HG03342 (cell line): ENCODE results near the gene NEMP1.
"Not testable (repeated sequence)": the region's sequence is repeated elsewhere in the genome, so short reads cannot be mapped to it uniquely, and the experiment has no call there.

ENCODE experiments used
- ATAC-seq: cut with Tn5 transposase; IDR thresholded peaks from one replicate; pipeline ENCODE4 v1.9.1; 2021; ENCODE audit warnings: mild to moderate bottlenecking, moderate library complexity; ENCODE audit not compliant: unreplicated experiment

The NEMP1 gene

DNA sequence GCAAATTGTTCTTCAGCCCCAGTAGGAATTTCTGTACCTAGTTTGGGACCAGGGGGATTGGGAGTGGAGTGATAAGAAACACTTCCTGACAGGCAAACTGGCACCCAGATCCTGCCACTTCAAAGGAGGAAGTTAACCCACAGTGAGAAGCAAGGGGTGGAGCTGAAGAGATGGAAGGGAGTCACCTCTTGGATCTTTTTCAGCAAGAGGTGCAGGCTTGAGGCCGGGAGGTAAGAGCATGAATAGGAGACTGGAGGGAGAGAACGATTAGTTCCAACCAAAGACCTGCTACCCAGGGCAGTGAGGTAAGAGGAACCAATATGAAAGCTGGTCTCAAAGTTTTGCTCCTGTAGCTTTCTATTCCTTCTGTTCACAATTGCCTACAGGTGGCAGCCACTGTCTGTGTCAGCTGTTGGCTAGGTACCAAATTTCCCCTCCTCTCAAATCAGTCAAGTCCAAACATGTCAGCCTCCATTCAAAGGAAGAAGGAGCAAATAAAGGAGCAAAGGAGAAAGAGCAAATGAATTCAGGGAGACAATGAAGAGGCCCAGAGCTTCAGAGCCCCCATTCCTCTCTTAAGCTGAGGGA lies 47.4 kb downstream of the NEMP1 start:
- ATAC-seq = no peak

GRCh38 chr12:57029457-57029856 lies 49.1 kb downstream of the NEMP1 start:
- ATAC-seq = no peak

DNA sequence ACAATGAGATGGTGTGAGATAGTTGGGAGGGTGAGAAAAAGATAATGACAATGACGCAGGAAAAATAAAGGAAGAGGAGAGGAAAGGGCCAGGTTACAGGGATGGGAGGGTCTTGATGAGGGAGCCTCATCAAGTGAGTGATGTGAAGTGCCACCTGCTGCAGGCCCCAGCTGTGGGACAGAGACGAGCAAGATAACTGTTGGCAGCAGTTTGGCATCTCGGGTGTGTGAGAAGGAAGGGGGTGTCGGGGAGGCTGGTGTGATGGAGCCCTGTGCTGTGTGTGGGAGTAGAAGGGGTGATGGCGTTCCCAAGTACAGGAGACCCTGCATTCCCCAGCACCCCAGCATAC lies 50.8 kb downstream of the NEMP1 start:
- no peak for ATAC-seq

DNA sequence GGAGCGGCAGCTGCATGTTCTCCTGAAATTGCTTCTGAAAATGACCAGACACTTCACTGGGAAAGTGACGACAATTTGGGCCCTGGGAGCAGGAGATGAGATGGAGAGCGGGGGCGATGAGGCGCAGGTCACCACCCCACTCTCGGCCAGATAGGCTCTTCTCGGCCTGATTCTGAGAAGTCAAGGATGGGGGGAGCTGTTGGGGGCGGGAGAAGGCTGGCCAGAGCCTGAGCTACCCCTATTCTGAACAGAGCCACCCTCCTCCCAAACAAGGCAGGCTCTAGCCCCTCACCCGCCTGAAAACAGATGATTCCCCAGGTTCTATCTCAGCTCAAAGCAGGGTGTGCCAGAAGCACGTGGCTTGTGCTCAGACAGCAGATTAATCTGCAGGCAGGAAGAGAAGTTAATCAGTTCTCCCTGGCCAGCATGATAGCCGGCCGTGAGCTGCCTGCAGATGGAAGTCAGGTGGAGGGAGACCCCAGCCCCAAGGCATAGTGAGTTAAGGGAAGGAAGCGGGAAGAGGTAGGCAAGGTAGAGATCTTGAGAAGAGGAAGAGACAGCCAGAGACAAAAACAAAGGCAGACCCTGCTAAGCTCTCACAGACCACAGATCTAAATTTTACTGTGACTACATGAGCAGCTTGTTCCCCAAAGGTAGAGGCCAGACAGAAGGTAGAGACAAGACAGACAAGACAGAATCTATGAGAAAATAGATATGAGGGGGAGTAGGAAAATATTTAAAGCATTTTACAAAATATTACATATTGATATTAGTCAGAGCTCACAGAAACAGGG lies 51.4 kb downstream of the NEMP1 start:
- no peak for ATAC-seq

- no peak for ATAC-seq
Observed at GRCh38 chr12:57025196-57025595, 53.4 kb downstream of the NEMP1 start.

DNA sequence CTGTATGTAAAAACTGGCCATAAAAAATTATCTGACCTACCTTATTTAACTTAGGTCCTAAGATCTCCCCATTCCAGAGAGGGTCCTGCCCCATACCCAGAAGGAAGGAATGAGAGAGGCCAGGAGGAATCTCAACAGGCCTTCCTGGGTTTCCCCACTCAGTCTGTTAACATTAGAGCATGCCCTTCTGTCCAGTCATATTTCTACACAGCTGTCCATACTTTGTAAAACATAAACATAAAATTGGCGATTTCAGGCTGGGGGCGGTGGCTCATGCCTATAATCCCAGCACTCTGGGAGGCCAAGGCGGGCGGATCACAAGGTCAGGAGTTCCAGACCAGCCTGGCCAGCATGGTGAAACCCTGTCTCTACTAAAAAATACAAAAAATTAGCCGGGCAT lies 56.3 kb downstream of the NEMP1 start:
- not testable (repeated sequence) for ATAC-seq

- no peak for ATAC-seq
Observed at GRCh38 chr12:57019983-57020719, 58.4 kb downstream of the NEMP1 start.

DNA sequence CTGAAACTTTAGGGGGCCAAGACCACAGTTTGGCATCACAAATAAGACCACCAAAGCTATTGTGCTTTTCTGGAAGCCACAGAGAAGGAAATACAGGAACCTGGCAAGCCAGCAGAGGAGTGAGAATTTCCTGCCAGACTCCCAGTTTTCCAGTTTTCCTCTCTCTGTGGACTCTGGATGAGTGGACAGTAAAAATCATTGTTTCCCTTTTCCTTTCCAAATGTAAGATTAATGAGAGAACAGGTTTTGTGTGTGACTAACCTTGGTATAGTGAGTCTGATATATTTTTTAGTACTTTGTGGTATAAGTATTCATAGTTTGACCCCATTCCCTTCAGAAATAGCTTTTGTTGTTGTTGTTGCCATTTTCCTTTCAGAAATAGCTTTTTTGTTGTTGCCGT lies 59.7 kb downstream of the NEMP1 start:
- ATAC-seq = no peak

DNA sequence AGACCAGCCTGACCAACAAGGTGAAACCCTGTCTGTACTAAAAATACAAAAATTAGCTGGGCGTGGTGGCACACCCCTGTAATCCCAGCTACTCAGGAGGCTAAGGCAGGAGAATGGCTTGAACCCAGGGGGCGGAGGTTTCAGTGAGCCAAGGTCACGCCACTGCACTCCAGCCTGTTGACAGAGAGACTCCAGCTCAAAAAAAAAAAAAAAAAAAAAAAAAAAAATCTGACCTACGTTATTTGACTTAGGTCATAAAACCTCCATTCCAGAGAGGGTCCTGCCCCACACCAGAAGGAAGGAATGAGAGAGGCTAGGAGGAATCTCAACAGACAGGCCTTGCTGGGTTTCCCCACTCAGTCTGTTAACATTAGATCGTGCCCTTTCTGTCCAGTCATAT lies 60.2 kb downstream of the NEMP1 start:
- ATAC-seq = not testable (repeated sequence)

DNA sequence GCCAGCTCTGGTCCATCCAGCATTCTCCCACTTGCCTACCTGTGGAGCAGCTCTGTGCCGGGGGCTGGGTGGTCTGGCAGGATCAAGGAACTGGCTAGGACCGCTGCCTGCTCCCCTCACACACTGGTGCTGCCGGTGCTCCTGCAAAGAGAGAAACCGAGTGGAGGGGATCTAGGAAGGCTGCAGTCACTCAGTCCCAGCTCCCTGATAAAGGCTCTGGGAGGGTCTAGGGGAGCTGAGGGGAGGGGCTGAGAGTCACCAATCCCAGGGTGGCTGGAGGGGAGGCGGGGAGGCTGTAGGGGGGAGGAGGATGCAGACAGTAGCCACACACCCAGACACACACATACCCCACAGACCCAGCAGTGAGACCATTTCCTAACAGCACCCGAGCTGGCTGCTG lies 62.2 kb downstream of the NEMP1 start, which contains the start of gene TAC3:
Gene TAC3 (minus strand): TSS at position 182 of the 400 bp plus-strand sequence. CDS start 732 bp downstream, outside the sequence.
- no peak for ATAC-seq

DNA sequence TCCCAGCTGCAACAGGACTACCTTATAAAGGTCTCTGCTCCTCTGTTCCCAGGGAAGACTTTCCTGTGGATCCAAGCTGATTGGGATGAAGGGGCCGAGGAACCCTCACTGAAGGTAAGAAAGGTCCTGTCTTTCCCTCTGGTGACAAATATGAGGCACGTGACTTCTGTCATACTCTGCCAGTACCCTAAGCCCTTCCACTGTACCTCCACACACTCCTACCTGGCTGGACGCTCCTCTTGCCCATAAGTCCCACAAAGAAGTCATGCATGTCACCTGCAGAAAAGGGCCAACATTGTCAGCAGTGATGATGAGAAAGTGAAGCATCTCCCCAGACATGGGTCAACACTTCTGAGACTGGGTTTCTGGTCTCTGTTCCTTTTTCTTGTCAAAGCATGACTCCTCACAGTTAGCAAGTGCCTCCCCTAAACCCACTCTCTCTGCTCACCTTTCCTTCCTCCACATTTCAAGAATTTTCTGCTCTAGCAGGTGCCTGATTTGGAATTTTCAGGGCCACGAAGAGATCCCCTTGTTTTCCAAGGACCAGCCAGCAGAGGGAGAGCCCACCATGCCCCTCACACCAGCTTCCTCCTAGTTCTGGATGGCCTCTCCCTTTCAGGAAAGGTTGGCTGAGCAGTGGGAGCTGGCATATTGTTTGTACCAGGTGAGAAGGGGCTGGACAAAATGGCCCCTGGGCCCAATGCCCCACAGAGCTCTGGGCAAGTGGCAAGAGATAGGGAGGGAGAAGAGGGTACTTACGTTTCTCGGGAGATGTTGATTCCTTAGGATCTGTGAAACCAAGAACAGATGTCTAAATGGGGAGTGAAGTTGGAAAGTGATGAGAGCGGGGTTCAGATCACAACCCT lies 65.8 kb downstream of the NEMP1 start:
- ATAC-seq = peak; percentile 66

DNA sequence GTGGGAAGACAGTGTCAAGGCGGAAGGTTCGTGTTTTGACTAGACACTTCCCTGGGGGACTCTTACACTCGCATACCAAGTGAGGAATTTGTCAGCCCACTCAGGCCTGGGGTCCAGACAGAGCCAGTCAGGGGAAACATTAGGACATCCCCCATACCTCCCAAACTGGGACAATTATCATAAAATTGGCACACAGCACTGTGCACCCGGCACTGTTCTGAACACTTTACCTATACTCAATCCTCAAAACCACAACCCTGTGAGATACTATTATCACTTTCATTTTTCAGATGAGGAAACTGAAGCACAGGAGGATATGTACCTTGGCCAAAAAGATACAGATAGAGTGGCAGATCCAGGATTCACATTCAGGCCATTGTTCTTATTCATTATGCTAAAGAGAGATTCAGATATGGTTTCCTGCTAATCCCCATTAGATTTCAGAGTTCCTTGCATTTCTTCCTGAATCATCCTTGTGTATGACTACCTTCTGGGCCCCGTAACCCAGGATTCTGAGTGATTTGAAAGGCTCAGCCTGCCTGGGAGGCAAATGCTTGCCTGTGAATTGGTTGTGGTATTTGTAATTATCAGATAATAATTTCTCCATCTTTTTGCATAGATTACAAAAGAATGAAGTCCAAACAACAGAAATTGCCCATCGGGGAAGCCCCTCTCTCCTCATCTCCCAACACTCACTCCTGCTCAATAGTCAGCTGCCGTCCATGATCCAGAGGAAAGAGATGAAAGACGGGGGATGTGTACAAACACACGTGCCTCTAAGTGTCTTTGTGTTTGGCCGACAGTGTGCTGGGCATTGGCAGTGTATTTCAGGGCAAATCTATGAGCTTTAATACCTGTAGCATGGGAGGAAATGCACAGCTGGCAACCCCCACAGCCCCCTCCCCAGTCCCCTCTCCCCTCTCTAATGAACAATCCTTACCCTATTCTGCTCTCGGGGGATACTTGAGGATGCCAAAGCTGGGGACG lies 66.9 kb downstream of the NEMP1 start:
- peak; percentile 58 for ATAC-seq

- ATAC-seq = no peak
Observed at GRCh38 chr12:57010627-57011247, 67.9 kb downstream of the NEMP1 start.

DNA sequence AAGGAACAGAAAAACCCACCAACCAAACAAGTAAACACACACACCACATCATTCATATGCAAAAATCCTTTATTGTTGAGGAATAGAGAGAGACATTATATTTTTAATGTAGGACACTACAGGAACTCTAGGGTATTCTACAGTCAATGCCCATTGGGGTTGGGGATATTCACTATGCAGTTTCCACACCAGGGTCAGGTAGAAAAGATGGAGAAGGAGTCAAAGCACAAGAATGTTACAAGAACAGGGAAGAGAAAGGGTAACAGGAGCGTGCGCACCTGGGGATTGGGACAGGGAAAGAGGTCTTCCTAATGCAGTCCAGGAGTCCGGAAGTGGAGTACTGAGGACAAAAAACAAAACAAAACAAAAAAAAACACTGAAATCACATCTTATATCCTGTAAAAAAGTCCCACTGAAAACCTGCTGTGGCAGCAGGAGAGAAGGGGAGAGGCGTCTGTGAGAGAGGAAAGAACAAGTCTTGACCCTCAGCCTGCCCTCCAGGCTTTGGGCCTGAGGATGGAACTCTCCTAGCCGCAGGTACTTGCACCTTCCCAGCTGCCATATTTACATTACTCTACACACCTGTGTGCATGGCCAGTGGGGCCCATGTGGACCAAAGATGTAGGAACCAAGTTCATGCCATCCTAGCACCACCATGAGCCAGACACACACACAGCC lies 68.5 kb downstream of the NEMP1 start:
- ATAC-seq = no peak

- ATAC-seq = no peak
Observed at GRCh38 chr12:57008178-57008577, 70.4 kb downstream of the NEMP1 start.

DNA sequence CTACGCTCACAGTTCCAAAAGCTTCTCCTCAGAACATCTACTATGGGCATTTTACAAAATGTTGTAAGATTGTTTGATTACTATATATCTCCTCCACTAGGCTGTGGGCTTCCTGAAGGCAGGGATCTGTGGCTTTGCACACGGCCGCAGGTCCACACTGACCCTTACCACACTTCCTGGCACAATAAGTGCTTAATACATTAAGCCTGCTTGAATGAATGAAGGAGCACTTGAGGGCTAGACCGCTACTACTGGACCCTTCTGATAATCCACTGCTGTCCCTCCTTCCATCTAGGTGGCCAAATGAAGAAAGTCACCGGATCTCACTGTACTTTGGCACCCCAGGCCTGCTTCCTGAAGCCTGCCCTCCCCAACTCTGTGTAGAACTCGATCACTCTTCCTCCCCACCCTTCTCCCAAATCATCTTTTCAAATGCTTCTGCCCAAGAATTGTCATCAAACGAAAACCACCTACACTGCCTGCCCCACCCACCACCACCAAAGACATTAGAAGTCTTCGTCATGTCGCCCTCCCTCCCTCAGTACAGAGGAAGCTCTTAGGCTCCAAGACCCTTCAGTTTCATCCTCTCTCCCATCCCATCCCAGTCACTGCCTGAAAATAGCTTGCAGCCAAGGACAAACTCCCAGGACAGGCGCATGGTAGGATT lies 71.6 kb downstream of the NEMP1 start:
- ATAC-seq = no peak

- peak; percentile 60 for ATAC-seq
Observed at GRCh38 chr12:57005980-57006808, 72.4 kb downstream of the NEMP1 start, which contains the start of gene ZBTB39. TSS of gene ZBTB39 (minus strand) at chr12:57006546. CDS start at chr12:57004917, 1,629 bp downstream.
